ENCODE results near the gene TMEM141. TPM values are rescaled to one million over a fixed set of nuclear protein-coding genes. Genes with fewer than 3 reads are reported as not detected.

The TMEM141 gene
- total and polyA plus RNA-seq, 9 donors: 23.4 to 115 (median 64.8) TPM

GRCh38 chr9:136815422-136815782 is 24.3 kb downstream of the TMEM141 start:
- H3K4me3 ChIP-seq: no peak overlapping the region
- no peaks in the 10 kb centered on the region for H3K4me1 ChIP-seq (ENCODE audit: insufficient read depth)
- H3K27me3 ChIP-seq: no peaks in the 10 kb centered on the region
- H3K9me3 ChIP-seq: no peaks in the 10 kb centered on the region
- TF ChIP-seq POLR2A (IDR thresholded peaks at IDR 0.05) (no peak), EP300 (IDR thresholded peaks at IDR 0.05) (no peak), CTCF (IDR thresholded peaks at IDR 0.05) (no peak)
- H3K27ac ChIP-seq: no peak overlapping the region
- 0 to 59% (median 35%) methylated on average over 1 of the region's 1 CpG for WGBS, 3 donors
- no peak for DNase-seq
- intact Hi-C loops (cut with DNase I): no loop called here
- no peaks in the 10 kb centered on the region for H3K36me3 ChIP-seq

- Histone ChIP-seq H3K4me3 (peak overlapping the region; percentile 21), H3K27ac (peak overlapping the region; percentile 4 to 40), H3K27me3 (no peaks in the 10 kb centered on the region), H3K4me1 (ENCODE audit: insufficient read depth) (peaks cover 3% of the 10 kb centered on the region), H3K36me3 (no peaks in the 10 kb centered on the region), H3K9me3 (no peaks in the 10 kb centered on the region)
- no peak for TF ChIP-seq CTCF (IDR thresholded peaks at IDR 0.05)
- no peak for TF ChIP-seq POLR2A (IDR thresholded peaks at IDR 0.05)
- TF ChIP-seq EP300 (IDR thresholded peaks at IDR 0.05): no peak
- DNase-seq: peak in 4 of 5 donors; percentile 17 to 68 (median 42)
- WGBS, 3 donors: 9 to 21% (median 13%) methylated on average over 58 to 83 of the region's 83 CpGs
- intact Hi-C loops (cut with DNase I): no loop called here
Measured at GRCh38 chr9:136820971-136821825, 30.1 kb downstream of the TMEM141 start.

GRCh38 chr9:136821826-136822544 is 30.8 kb downstream of the TMEM141 start:
- TF ChIP-seq POLR2A (IDR thresholded peaks at IDR 0.05): no peak
- TF ChIP-seq EP300 (IDR thresholded peaks at IDR 0.05): no peak
- no peak for TF ChIP-seq CTCF (IDR thresholded peaks at IDR 0.05)
- 60 to 71% (median 64%) methylated on average over 42 of the region's 42 CpGs for WGBS, 3 donors
- Histone ChIP-seq H3K4me3 (peak overlapping the region; percentile 21), H3K27me3 (no peaks in the 10 kb centered on the region), H3K4me1 (ENCODE audit: insufficient read depth) (peaks cover 3% of the 10 kb centered on the region), H3K9me3 (no peaks in the 10 kb centered on the region), H3K36me3 (no peaks in the 10 kb centered on the region), H3K27ac (peak overlapping the region in 1 of 2 donors; percentile 40)
- intact Hi-C loops (cut with DNase I): no loop called here
- DNase-seq: peak in 4 of 5 donors; percentile 8 to 48 (median 35)

GRCh38 chr9:136823136-136824046 is 32.2 kb downstream of the TMEM141 start:
- peak in 1 of 5 donors; percentile 14 for DNase-seq
- no peaks in the 10 kb centered on the region for H3K27me3 ChIP-seq
- no peaks in the 10 kb centered on the region for H3K36me3 ChIP-seq
- no peak for TF ChIP-seq CTCF (IDR thresholded peaks at IDR 0.05)
- TF ChIP-seq EP300 (IDR thresholded peaks at IDR 0.05): no peak
- TF ChIP-seq POLR2A (IDR thresholded peaks at IDR 0.05): no peak
- no peak overlapping the region for H3K4me3 ChIP-seq
- WGBS, 3 donors: 82 to 89% (median 85%) methylated on average over 30 of the region's 30 CpGs
- intact Hi-C loops (cut with DNase I): no loop called here
- no peaks in the 10 kb centered on the region for H3K9me3 ChIP-seq
- no peak overlapping the region for H3K27ac ChIP-seq
- peaks cover 3% of the 10 kb centered on the region for H3K4me1 ChIP-seq (ENCODE audit: insufficient read depth)
